COLO829 (cell line): ENCODE data around the gene TM4SF4.

ENCODE experiments used
- DNase-seq: peaks from one replicate; pipeline ENCODE4 v3.0.0; 2012; ENCODE audit warnings: low spot score

The TM4SF4 gene

DNA sequence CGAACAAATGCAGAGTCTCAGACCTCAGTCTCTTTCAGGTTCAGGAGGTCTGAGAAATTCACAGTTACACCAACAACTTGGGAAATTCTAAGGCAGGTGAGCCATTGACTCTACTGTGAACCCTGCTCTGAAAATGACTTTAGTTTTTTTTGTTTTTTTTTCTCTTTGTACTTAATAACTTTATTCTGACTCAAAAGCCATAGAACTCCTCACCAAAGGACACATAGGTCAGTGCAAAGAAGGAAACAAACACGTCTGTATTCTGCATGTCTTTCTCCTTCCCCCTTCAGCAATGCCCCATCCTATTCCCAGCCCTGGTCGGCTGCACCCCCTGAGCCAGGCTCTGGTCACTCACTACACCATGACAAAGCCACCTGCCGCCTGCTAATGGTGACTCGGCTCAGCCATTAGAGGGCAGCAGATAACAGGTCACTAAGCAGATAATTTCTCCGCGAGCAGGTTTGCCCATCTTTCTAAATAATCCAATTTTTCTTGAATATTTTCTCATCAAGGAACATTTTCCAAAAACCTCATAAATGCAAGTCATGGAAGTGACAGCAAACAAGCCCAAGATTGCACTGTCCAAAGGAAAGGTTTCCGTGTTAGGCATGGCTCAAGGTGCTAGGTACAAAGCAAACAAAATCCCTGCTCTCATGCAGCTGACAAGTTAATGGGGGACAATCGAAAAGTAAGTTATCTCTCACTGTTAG lies 37.7 kb downstream of the TM4SF4 start:
- DNase-seq: peak; percentile 55

DNA sequence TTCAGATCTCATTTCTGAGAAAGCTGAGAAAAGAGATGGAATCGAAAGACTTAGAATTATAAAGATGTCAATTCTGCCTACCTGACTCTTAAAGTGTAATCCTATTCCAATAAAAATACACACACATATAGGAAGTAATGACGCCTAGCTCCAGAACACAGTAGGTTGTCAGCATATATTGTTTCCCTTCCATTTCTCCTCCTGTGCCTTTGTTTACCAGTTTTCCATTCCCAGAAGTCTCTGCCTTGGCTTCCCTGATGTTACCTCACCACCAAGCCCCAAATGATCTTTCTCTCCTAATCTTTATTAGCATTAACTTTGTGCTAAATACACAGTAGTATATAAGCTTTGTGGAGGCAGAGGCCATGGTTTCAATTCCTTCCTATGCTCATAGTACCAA lies 40.0 kb downstream of the TM4SF4 start:
- no peak for DNase-seq

DNA sequence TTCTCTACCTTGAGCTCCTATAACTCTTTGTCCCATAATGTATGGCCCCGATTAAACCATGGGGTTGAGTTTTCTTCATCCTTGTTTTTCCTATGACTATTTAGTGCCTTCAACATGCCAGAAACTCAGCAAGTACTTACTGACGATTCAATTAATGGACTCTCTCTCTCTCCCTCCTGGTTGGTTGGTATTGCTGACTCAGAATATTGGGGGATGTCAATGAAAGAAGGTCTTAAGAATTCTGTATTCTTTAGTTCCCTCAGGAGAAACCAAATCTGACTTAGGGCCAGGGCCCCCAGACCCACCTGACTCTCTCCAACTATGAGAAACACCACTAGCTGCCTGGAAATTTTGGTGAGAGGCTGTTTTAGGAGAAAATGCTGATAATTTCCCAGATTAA lies 40.8 kb downstream of the TM4SF4 start:
- DNase-seq: no peak

DNA sequence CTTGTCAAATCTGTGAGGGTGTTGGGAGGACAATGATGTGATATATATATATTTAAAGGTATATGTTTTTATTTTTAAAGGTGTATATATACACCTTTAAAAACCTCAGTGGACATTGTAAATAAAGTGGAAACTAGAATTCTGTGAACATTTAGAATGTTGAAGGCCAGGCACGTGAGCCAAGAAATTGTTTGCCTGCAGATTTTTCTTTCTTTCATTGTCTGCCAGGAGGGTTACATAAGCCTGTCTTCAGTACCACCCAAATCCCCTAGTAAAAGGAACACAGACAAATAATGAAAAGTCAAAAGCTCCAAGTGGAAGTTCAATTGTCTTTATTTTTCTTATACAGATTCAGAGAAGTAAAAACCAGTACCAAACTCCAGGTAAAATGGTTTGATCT lies 42.4 kb downstream of the TM4SF4 start:
- DNase-seq: no peak

DNA sequence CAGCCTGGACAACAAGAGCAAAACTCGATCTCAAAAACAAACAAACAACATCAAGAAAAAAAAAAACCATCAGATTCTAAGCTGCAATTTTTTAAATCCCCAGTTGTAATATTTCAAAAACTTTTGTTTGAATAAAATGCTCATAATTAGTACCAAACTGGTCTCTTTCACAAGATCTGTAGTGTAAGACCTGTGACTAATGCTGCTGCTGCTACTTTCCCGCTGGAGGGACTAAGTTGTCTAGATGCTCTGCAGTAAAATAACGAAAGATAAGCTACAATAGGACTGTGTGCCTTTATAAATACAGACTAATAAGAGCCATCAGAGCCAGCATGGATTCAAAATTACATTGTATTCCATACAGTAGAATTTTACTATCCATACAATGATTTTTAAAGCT lies 45.4 kb downstream of the TM4SF4 start:
- DNase-seq: no peak

DNA sequence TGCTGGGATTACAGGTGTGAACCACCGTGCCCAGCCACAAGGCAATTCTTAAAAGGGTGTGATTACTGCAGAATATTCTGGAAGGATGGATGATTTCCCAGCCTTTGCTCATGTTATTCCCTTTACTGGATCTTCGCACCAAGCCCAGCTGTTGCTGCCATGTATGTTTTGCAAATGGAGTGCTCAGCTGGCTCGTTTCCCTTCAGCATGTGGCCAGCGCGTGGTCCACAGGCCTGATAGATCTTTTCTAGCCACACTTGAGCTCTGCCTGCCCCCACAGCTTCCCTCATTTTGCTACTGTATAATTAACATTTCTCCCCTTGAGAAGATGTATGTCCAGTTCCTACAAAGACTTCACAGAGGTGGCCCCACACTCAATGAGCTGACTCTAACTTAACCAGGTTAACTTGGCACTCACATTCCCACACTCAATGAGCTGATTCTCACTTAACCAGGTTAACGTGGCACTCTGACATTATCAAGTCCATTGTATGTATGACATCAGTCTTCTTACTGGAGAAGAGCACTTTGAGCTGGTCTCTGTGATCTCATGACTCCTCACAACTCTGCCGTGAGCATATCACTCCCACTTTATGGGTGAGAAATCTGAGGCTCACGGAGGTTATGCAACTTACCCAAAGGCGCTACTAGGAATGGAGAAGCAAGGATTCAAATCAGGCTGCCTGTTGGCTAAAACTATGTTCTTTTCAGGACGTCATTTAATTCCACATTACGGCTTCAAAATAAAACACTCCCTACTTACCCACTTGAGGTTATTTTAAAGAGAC lies 49.2 kb downstream of the TM4SF4 start:
- no peak for DNase-seq

DNA sequence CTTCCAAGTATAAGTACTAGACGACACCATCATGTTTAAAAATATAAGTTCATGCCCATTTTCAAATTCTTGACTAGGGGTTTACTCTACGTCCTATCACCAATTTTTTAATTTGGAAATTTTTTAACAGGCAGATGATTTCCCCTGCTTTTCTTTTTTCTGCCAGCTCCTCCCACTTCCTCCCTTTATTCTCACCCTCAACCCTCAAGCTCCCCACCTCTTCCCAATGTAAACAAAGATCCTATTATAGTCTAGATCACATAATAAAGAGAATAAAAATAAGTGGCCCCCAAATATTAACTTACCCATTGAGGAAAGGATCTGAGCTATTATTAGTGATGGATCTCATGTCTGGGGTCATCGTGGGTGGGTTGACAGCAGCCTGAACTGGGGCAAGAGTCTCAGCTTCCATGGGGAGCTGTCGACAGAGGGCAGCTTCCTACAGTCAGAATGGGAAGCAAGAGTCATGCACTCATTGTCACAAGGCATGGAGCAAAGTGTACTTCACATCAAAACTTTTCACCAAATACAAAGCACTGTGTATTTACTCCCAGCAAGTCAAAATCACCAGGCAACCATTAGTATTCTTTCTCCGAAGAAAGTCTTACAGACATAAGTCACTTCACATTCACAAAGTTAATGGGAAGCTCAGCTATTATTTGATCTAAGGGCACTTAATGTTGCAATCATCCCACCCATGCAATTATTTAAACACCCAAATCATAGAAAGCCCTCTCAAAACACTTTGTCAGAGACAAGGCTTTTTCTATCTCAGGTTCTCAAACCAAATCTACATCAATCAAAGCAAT lies 53.2 kb downstream of the TM4SF4 start:
- peak; percentile 87 for DNase-seq

DNA sequence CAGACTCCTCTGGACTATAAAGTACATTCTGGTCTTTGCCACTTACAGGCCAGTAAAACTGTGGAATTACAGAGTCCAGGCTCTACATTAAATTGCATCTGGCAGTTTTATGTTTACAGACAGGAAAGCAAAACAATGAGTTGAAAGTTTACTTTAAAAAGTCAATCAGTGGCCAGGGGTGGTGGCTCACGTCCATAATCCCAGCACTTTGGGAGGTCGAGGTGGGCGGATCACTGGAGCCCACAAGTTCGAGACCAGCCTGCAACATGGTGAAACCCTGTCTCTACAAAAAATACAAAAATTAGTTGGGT lies 53.8 kb downstream of the TM4SF4 start:
- no peak for DNase-seq

DNA sequence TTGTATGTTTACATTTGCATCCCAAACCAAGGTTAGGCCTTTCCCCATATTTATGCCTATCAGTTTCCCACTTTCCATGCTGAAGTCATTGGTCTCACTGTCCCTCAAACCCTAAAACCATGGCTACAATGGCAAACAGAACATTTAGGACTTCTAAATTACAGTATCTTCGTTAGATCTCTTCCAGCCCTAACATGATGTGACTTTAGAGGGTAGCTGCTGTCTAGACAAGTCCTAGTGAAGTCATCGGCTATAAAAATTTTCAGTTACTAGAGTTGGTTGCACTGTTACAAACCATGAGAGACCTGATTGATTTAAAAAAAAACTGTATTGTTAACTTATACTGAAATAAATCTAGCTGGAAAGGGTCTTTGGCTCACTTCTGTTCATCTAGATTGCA lies 54.6 kb downstream of the TM4SF4 start:
- no peak for DNase-seq

DNA sequence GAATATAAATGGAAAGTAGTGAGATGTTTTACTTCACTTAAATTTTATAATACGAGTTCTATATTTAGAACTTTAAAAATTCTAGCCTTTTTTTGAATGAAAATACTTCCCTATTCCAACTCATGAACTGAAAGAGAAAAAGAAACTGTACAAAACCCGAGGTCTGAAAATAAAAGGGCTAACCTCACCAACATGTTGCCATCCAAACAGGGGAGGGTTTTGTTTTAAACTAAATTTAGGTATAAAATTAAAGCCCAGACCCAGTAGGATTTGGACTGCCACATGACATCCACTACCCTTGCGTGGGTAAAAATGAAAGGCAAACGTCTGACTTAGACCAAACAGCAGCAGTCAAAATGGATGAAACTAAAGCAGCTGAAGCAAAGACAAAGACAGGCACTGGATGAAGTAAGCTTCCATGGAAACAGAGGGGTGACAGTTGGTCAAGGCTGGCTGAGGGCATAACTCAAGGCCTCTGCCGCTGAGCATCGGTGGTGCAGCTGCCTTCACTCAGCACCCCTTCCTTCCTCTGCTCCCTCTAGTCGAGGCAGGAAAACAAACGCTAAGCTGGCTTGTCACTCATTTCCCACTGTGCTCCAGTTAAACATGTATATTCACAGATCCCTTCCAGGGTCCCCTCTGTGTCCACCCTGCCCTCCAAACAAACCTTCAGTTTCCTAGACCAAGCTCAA lies 58.1 kb downstream of the TM4SF4 start:
- no peak for DNase-seq

DNA sequence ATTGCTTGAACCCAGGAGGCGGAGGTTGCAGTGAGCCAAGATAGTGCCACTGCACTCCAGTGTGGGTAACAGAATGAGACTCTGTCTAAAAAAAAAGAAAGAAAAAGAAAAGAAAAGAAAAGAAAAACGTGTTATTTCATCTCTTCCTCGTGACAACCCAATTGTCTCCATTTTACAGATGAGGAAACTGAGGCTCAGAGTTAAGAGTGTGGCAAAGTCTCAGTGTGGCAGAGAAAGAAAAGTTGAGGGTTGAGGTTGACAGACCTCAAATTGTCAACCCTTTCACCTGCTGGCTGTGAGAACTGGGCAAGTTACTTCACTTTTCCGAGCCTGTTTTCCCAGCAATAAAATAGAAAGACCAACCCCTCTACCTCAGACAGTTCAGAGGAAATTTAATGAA lies 59.6 kb downstream of the TM4SF4 start:
- no peak for DNase-seq

DNA sequence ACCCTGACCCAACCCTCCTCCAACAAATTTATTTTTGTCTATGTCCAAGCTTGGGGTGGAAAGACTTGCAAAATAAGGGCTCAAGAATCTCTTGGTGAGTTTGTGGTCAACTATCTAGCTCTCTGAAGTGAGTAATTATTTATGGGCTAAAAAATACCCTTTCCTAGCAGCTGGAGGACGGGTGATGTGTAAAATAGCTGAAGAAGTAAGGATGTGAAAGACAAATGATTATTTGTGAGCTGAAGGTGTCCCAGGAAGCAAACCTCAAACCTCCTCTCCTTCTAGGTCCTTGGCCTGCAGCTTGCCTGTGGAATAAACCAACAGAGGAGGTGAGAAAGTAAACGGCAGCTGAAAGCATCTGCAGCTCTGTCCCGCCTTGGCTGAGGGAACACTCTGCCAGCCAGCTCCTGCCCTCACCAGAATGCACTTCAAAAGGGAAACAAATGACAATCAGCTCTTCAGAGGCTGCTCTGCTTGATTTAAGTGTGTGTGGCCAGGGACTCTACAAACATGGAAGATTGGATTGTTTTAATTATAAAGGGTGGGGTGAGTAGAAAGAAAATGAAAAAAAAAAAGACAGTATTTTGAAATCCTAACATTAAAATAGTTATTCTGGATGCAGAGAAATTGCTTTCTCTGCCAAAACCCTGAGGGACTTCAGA lies 60.3 kb downstream of the TM4SF4 start:
- DNase-seq: no peak

DNA sequence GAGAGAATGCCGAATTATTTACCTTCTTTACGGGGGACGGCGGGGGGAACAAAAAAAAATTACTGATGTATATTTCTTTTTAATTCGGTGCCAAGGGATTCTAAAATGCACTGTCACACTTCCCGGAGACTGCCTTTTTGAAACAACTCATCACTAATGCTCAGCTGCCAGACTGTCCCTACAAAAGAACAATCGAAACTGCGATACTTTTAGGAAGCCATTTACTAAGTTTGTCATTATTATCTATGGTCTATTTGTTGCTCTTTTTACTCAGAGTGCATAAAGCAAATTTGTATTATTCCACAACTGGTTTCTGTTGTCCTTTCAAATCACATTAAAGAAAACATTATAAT lies 60.8 kb downstream of the TM4SF4 start:
- DNase-seq: no peak

DNA sequence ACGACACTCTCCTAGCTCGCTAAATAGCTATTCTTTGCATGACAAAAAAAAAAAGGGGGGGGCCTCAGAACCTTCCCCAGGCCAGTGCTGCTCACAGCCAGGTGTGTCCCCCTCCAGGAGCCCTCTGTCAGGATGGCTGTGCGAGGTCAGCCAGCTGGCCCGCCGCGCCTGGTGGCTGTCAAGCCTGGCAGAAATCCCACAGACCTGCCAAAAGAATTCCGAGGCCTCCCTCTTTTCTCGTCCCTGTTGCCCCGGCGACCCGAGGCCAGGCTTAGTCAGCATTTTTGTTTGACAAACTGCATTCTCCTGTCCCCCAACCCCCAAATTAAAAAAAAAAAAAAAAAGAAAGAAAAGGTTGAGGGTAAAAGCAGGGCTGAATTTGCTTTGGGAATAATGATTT lies 61.9 kb downstream of the TM4SF4 start:
- no peak for DNase-seq

DNA sequence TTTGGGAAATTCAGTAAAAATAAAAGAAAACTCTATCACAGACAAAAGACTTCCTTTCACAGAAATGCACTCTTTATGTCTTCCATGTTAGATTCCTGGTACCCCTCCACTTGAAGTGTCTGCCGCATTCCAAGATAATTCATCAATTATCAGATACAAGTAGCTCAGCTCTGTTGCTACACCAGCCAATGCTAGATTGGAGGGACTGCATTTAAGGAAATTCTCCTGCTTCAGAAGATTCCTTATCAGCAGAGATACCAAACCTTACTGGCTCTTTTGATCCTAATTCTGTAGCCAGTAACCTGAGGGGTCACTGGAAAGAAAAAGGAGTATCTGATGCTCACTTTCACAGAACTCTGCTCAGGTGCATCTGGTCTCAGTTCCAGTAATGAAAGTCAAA lies 63.9 kb downstream of the TM4SF4 start:
- DNase-seq: no peak

DNA sequence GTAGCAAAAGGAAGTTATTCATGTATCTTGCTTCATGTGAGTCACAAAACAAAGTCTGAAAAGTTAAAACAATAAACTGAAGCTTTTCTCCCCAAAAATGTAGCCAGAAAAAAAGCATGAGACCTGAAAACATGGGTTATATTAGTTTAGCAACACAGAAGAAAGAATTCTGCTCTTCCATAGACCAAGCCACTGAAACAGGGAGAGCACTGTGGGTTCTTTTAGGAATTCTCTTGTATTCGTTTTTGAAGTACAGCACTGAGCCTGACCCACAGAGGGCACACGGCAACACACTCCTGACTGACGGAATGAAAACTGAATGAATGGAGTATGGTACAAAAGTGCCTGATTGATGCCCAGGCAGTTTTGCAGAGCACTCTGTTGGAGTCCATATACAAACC lies 66.6 kb downstream of the TM4SF4 start:
- DNase-seq: no peak

DNA sequence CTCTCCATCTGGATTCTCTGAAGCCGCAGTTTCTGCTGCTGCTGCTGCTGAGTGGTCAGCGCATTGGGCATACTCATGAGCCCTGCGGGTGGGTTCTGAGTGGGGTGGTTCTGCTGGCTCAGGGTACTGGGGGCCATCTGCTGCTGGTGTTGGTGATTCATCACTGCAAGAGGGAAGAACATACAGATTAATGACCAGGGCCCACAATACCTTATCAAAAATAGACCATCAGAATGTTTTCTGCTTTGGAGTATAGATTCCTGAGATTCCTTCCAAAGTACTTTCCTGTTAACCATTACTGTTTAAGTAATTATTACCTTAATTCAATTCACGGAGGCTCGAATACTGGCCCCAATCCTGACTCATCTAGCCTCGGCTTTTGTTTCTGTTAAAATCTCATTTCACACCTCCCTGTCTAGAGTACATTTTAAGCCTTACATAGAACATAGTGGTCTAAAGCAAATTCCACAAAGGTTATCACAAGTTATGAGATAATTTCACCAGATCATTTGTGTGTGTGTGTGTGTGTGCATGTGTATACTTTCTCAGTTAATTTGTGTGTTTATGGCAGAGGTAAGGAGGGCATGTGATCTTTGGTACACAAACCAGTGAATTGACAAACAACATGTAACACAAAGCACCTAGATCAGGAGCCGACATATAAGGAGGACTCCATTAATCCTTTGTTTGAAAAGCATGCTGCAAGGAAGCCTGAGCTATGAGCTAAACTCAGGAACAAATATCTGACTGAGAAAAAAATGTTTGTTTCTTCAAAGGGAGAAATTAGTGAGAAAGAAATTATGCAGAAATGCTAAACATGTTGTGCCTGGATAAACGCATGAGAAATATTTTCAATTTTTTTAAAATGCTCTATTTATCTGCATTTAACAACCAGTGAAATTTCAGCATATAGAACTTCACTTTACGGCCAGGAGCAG lies 68.1 kb downstream of the TM4SF4 start:
- no peak for DNase-seq

DNA sequence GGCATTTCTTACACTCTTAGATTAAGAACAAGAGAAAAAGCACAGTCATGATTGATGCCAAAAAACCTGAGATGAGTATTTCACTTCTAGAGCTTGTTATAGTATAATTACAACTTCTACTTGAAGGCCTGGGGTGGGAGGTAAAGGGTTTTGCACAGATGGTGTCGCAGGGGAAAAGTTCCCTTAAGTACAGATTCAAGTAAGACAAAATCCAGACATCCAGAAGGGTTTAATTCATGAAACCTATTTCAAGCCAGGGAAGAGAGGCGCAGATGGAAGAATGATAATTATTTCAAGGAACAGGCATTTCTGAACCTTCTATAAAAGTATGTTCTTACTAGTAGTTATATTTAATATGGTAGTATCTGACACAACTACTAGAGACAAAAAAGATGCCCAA lies 70.6 kb downstream of the TM4SF4 start:
- no peak for DNase-seq

DNA sequence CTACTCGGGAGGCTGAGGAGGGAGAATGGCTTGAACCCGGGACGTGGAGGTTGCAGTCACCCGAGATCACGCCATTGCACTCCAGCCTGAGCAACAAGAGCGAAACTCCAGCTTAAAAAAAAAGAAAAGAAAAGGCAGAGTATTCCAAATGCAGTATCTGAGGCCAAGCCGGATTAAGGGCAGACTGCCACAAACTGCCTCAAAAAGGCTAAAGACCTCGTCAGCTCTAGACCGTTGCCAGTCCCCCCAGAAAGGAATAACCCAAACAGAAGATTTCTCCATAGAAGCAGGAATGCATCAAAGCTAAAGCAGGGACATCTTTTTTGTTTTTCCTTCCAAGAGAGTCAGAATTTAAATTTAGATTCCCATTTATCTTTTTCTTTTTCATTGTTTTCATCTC lies 72.9 kb downstream of the TM4SF4 start:
- DNase-seq: no peak

DNA sequence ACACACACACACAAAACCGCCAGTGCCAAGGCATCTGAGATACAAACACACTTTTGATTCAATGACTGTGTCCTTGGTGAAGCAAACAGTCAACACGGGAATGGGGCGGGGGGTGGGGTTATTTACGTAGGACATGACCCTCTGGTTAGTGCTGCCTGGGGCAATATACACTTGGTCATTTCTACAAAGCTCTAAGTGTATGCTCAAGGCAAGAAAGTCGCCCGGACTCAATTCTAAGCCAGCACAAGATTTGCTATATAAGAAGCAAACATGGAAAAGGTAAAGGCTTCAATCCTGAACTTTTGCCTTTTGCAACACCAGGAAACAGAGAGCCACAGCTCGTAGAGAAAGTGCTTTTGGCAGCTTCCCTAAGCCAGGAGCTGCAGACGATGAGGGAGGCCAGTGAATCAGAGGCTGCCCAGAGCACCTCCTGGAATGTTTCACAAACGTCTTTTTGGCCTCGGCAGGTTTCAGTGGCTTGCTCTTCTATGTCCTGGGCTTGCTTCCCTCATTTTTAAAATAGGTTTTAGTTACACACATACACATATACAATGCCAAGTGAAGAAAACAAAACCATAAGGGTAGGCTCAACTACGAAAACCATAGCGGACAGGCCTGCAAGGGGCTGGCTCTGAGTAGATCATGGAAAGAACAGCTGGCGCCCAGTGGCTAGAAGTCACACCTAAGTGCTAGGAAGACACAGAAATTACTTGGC lies 73.6 kb downstream of the TM4SF4 start:
- peak; percentile 72 for DNase-seq
